Endodermal cell (in vitro differentiated cells): ENCODE measurements around the gene SURF2. TPM values are rescaled to one million over a fixed set of nuclear protein-coding genes. Genes with fewer than 3 reads are reported as not detected.

Experiments used
- DNase-seq: peaks from one replicate; pipeline ENCODE4 v3.0.0-alpha.2; 2017
- H3K27ac ChIP-seq: 2 replicates; pipeline ENCODE4 v1.5.1; 2013; ENCODE audit warnings: mild to moderate bottlenecking, low read depth, low read length, moderate library complexity
- H3K27me3 ChIP-seq: 2 replicates; pipeline ENCODE4 v1.6.1; 2013; ENCODE audit warnings: mild to moderate bottlenecking, low read length, moderate library complexity; ENCODE audit not compliant: insufficient read depth, control insufficient read depth, poor library complexity, severe bottlenecking
- H3K36me3 ChIP-seq: 2 replicates; pipeline ENCODE4 v1.7.0; 2013; ENCODE audit warnings: mild to moderate bottlenecking, low read length, moderate library complexity; ENCODE audit not compliant: control insufficient read depth, insufficient read depth
- H3K4me1 ChIP-seq: one replicate; pipeline ENCODE4 v1.7.0; 2013; ENCODE audit warnings: low read length; ENCODE audit not compliant: control insufficient read depth, insufficient read depth
- H3K4me3 ChIP-seq: 2 replicates; pipeline ENCODE4 v1.5.1; 2013; ENCODE audit warnings: mild to moderate bottlenecking, low read length, moderate library complexity
- H3K9ac ChIP-seq: 2 replicates; pipeline ENCODE4 v1.6.1; 2013; ENCODE audit warnings: mild to moderate bottlenecking, low read length, moderate library complexity; ENCODE audit not compliant: poor library complexity, severe bottlenecking; ENCODE audit errors: extremely low read depth
- H3K9me3 ChIP-seq: 2 replicates; pipeline ENCODE4 v1.6.1; 2013; ENCODE audit warnings: mild to moderate bottlenecking, low read length, moderate library complexity; ENCODE audit not compliant: control insufficient read depth
- H3K27ac Mint-ChIP-seq: 2 replicates; pipeline ENCODE4 v1.8.0; 2020; ENCODE audit warnings: mixed read lengths
- H3K27me3 Mint-ChIP-seq: 2 replicates; pipeline ENCODE4 v1.8.0; 2021; ENCODE audit warnings: mild to moderate bottlenecking, mixed read lengths; ENCODE audit not compliant: insufficient read depth
- H3K36me3 Mint-ChIP-seq: 2 replicates; pipeline ENCODE4 v1.8.0; 2020; ENCODE audit warnings: low read depth, mixed read lengths
- H3K4me1 Mint-ChIP-seq: 2 replicates; pipeline ENCODE4 v1.8.0; 2020; ENCODE audit warnings: mixed read lengths
- H3K4me3 Mint-ChIP-seq: 2 replicates; pipeline ENCODE4 v1.8.0; 2020; ENCODE audit warnings: mild to moderate bottlenecking, moderate library complexity, mixed read lengths
- H3K9me3 Mint-ChIP-seq: 2 replicates; pipeline ENCODE4 v1.8.0; 2020; ENCODE audit warnings: mild to moderate bottlenecking, mixed read lengths
- CTCF ChIP-seq: fragments of 200-600 bp; sonication (generic); conservative IDR thresholded peaks from 2 replicates; pipeline ENCODE4 v1.5.0; 2021; ENCODE audit warnings: antibody characterized with exemption, mild to moderate bottlenecking
- WGBS, 2 experiments: methylation state at CpG; one replicate each; pipeline versions ENCODE4 v1.1.5 to v1.1.7; 2013; ENCODE audit warnings: missing lambda C conversion rate in 2 of 2, mixed read lengths in 1 of 2; ENCODE audit not compliant: insufficient coverage in 1 of 2, insufficient read length in 1 of 2; 5-methylcytosine and 5-hydroxymethylcytosine counted together
- total RNA-seq, 2 donors: library from RNA; stranded (reverse); fragmentation: NEBNext Ultra II Directional in 1 of 2; extraction: Animal tissue kit (Norgen Biotek cat#: 25700) in 1 of 2; gene quantifications; 2 replicates in 1 of 2; 3 replicates in 1 of 2; pipeline ENCODE4 v1.2.1, GENCODE V29; 2021

The SURF2 gene
- total RNA-seq, 2 donors from 2014 or later = 18.0 to 25.9 TPM

- DNase-seq = no peak
Measured at GRCh38 chr9:133380734-133381133, 24.4 kb downstream of the SURF2 start.

GRCh38 chr9:133382507-133383141 is 26.3 kb downstream of the SURF2 start:
- TF ChIP-seq CTCF = no peak
- no peak for DNase-seq
- Histone ChIP-seq H3K9ac (no peak overlapping the region), H3K27me3 (no peaks in the 10 kb centered on the region), H3K9me3 (no peaks in the 10 kb centered on the region), H3K4me3 (no peak overlapping the region), H3K4me1 (no peaks in the 10 kb centered on the region), H3K27ac (no peak overlapping the region), H3K36me3 (no peaks in the 10 kb centered on the region)
- Mint-ChIP-seq H3K36me3 (no peaks in the 10 kb centered on the region), H3K27ac (no peak overlapping the region), H3K4me3 (no peak overlapping the region), H3K9me3 (peaks cover 2% of the 10 kb centered on the region), H3K4me1 (no peaks in the 10 kb centered on the region), H3K27me3 (peaks cover 6% of the 10 kb centered on the region)
- 88 to 93% methylated on average over 4 of the region's 4 CpGs for WGBS, 2 experiments

More at GRCh38 chr9:133380734-133381133, 24.4 kb downstream of the SURF2 start:
- Histone ChIP-seq H3K27ac (no peak overlapping the region), H3K4me3 (no peak overlapping the region), H3K9me3 (no peaks in the 10 kb centered on the region), H3K36me3 (no peaks in the 10 kb centered on the region), H3K4me1 (no peaks in the 10 kb centered on the region), H3K9ac (no peak overlapping the region), H3K27me3 (no peaks in the 10 kb centered on the region)
- H3K9me3 Mint-ChIP-seq = peaks cover 9% of the 10 kb centered on the region
- H3K4me3 Mint-ChIP-seq = no peak overlapping the region
- 93 to 100% methylated on average over 1 to 4 of the region's 4 CpGs for WGBS, 2 experiments
- no peak for TF ChIP-seq CTCF
- no peaks in the 10 kb centered on the region for H3K4me1 Mint-ChIP-seq
- H3K27me3 Mint-ChIP-seq = peaks cover 11% of the 10 kb centered on the region
- no peak overlapping the region for H3K27ac Mint-ChIP-seq
- H3K36me3 Mint-ChIP-seq = no peaks in the 10 kb centered on the region

GRCh38 chr9:133383438-133383837 is 27.1 kb downstream of the SURF2 start:
- Mint-ChIP-seq H3K27me3 (peaks cover under 1% of the 10 kb centered on the region), H3K36me3 (no peaks in the 10 kb centered on the region), H3K27ac (no peak overlapping the region), H3K4me1 (no peaks in the 10 kb centered on the region), H3K4me3 (no peak overlapping the region), H3K9me3 (no peaks in the 10 kb centered on the region)
- no peaks in the 10 kb centered on the region for H3K27me3 ChIP-seq
- H3K9ac ChIP-seq = no peak overlapping the region
- H3K4me1 ChIP-seq = no peaks in the 10 kb centered on the region
- no peak for DNase-seq
- no peaks in the 10 kb centered on the region for H3K9me3 ChIP-seq
- no peak for TF ChIP-seq CTCF
- no peak overlapping the region for H3K4me3 ChIP-seq
- H3K27ac ChIP-seq = no peak overlapping the region
- H3K36me3 ChIP-seq = no peaks in the 10 kb centered on the region
- 95% methylated on average over 3 of the region's 3 CpGs; no CpG with 5 or more reads in 1 of the 2 experiments for WGBS, 2 experiments
